HG03432 (cell line): ENCODE results near the gene SLFN12.
A peak's percentile ranks its signal among the peaks of the same experiment; 100 is the strongest.
"Not testable (repeated sequence)": the region's sequence is repeated elsewhere in the genome, so short reads cannot be mapped to it uniquely, and the experiment has no call there.

Experiments used
- ATAC-seq: cut with Tn5 transposase; IDR thresholded peaks from one replicate; pipeline ENCODE4 v1.9.1; 2021; ENCODE audit warnings: mild to moderate bottlenecking, moderate library complexity; ENCODE audit not compliant: unreplicated experiment

Gene SLFN12

GRCh38 chr17:35414707-35415106, 17.6 kb downstream of the SLFN12 start:
- not testable (repeated sequence) for ATAC-seq

- ATAC-seq, result no peak
Observed at GRCh38 chr17:35414247-35414646, 18.1 kb downstream of the SLFN12 start.

- no peak for ATAC-seq
Observed at GRCh38 chr17:35407531-35407930, 24.8 kb downstream of the SLFN12 start.

- no peak for ATAC-seq
Observed at GRCh38 chr17:35406568-35406967, 25.7 kb downstream of the SLFN12 start.

- ATAC-seq, result no peak
Observed at GRCh38 chr17:35404360-35404759, 27.9 kb downstream of the SLFN12 start.

GRCh38 chr17:35393783-35394182, 38.5 kb downstream of the SLFN12 start:
- not testable (repeated sequence) for ATAC-seq

GRCh38 chr17:35390663-35391062, 41.6 kb downstream of the SLFN12 start:
- ATAC-seq, result no peak

- ATAC-seq, result no peak
Observed at GRCh38 chr17:35390156-35390555, 42.1 kb downstream of the SLFN12 start.

GRCh38 chr17:35387496-35387895, 44.8 kb downstream of the SLFN12 start:
- no peak for ATAC-seq

- ATAC-seq, result no peak
Observed at GRCh38 chr17:35377706-35378105, 54.6 kb downstream of the SLFN12 start.

GRCh38 chr17:35377068-35377467, 55.2 kb downstream of the SLFN12 start:
- ATAC-seq, result no peak

GRCh38 chr17:35376245-35376644, 56.1 kb downstream of the SLFN12 start:
- ATAC-seq, result no peak

- no peak for ATAC-seq
Observed at GRCh38 chr17:35374766-35375344, 57.4 kb downstream of the SLFN12 start.

GRCh38 chr17:35373984-35374765, 58.1 kb downstream of the SLFN12 start:
- peak; percentile 38 for ATAC-seq

GRCh38 chr17:35373534-35373983, 58.7 kb downstream of the SLFN12 start, which contains the start of gene SLFN11:
Gene SLFN11, minus strand, starts transcription at chr17:35373621. Its CDS starts 9,814 bp downstream, at chr17:35363807.
- peak; percentile 61 for ATAC-seq

- peak; percentile 25 for ATAC-seq
Observed at GRCh38 chr17:35372846-35373533, 59.3 kb downstream of the SLFN12 start.

- no peak for ATAC-seq
Observed at GRCh38 chr17:35371934-35372333, 60.4 kb downstream of the SLFN12 start.

GRCh38 chr17:35368081-35368830, 64.0 kb downstream of the SLFN12 start:
- peak; percentile 95 for ATAC-seq

- no peak for ATAC-seq
Observed at GRCh38 chr17:35361027-35361426, 71.3 kb downstream of the SLFN12 start.
